ENCODE measurements around the gene UTP25.

GRCh38 chr1:209778102-209778501 lies 49.7 kb upstream of the UTP25 start:
- TF ChIP-seq CTCF (IDR thresholded peaks at IDR 0.05) (no peak), POLR2A (IDR thresholded peaks at IDR 0.05) (no peak)
